K562 (cell line): Measurements from ENCODE around the gene ABHD4. TPM values are rescaled to one million over a fixed set of nuclear protein-coding genes. Genes with fewer than 3 reads are reported as not detected.

Source experiments
- ATAC-seq: fragments of 200-7000 bp; cut with Tn5 transposase; 3 replicates; pipeline ENCODE4 v1.9.1; 2020; ENCODE audit warnings: moderate library complexity
- BruUV-seq: library from RNA; stranded (reverse); fragments of 400-500 nt; replicated peaks from 2 replicates; lab custom pipeline; 2021; lab: Mats Ljungman, UMichigan
- CTCF ChIA-PET: fragments of 300-600 bp; formaldehyde crosslinking; extraction: SDS; loops from one replicate; lab custom pipeline; 2021; ENCODE audit warnings: low intra/inter-chr PET ratio; lab: Yijun Ruan, JAX
- POLR2A ChIA-PET: fragments of 300-600, 350-650 bp; sonication (Branson Sonifier 250); formaldehyde crosslinking; extraction: SDS; loops from one replicate; lab custom pipeline; 2021; ENCODE audit warnings: antibody characterized with exemption, inconsistent platforms; lab: Yijun Ruan, JAX
- DNase-seq, 4 experiments: peaks; one replicate each; pipeline versions ENCODE4 v3.0.0 to v3.0.0-alpha.2; 2011 to 2018; ENCODE audit warnings: low spot score in 3 of 4, mixed read lengths in 3 of 4; ENCODE audit errors: extremely low read depth in 1 of 4
- FAIRE-seq: peaks from 2 replicates; lab custom pipeline; 2011; peaks lifted over from hg19 to GRCh38; lab: Jason Lieb, UNC
- H2AFZ ChIP-seq: 2 replicates; pipeline ENCODE4 v1.6.0; 2011; ENCODE audit warnings: low read depth, low read length, control low read depth, inconsistent platforms
- H3K27ac ChIP-seq: fragments of 200-600 bp; 3 replicates; pipeline ENCODE4 v1.8.0; 2011; ENCODE audit warnings: low read depth, mild to moderate bottlenecking, control low read depth, inconsistent platforms, low read length, moderate library complexity, mixed read lengths; ENCODE audit errors: extremely low read depth
- H3K27me3 ChIP-seq, 2 experiments: fragments of 300-600 bp in 1 of 2; 2 replicates in 1 of 2; 3 replicates in 1 of 2; pipeline versions ENCODE4 v1.6.0 to v1.8.0; 2011; ENCODE audit warnings: inconsistent platforms in 2 of 2, low read length in 2 of 2, mild to moderate bottlenecking in 1 of 2, mixed read lengths in 1 of 2, moderate library complexity in 1 of 2; ENCODE audit not compliant: control insufficient read depth in 2 of 2, insufficient read depth in 2 of 2
- H3K36me3 ChIP-seq: fragments of 300-600 bp; 3 replicates; pipeline ENCODE4 v1.8.0; 2011; ENCODE audit warnings: mild to moderate bottlenecking, low read length, inconsistent platforms; ENCODE audit not compliant: control insufficient read depth, insufficient read depth
- H3K4me1 ChIP-seq, 2 experiments: fragments of 200-600 bp in 1 of 2; replicated peaks in 1 of 2; 2 replicates in 1 of 2; 3 replicates in 1 of 2; pipeline versions ENCODE4 v1.5.1 to v1.8.0; 2011; ENCODE audit warnings: inconsistent platforms in 2 of 2, low read length in 2 of 2, mild to moderate bottlenecking in 1 of 2, mixed read lengths in 1 of 2, moderate library complexity in 1 of 2; ENCODE audit not compliant: control insufficient read depth in 2 of 2, insufficient read depth in 2 of 2
- H3K4me2 ChIP-seq: 2 replicates; pipeline ENCODE4 v1.6.1; 2011; ENCODE audit warnings: low read length, control low read depth, inconsistent platforms, mixed read lengths; ENCODE audit not compliant: insufficient read depth
- H3K4me3 ChIP-seq: fragments of 200-600 bp; sonication (generic), shearing (Covaris generic); 2 replicates; pipeline ENCODE4 v1.5.1; 2016; ENCODE audit warnings: control low read depth, inconsistent platforms
- H3K79me2 ChIP-seq: fragments of 200-600 bp; 3 replicates; pipeline ENCODE4 v1.8.0; 2011; ENCODE audit warnings: low read length, inconsistent platforms; ENCODE audit not compliant: control insufficient read depth, insufficient read depth
- H3K9ac ChIP-seq, 2 experiments: 2 replicates each; pipeline versions ENCODE4 v1.6.0 to v1.6.1; 2011; ENCODE audit warnings: low read depth in 2 of 2, low read length in 2 of 2, control low read depth in 1 of 2, inconsistent platforms in 1 of 2, mild to moderate bottlenecking in 1 of 2, mixed read lengths in 1 of 2; ENCODE audit not compliant: insufficient read depth in 1 of 2
- H3K9me1 ChIP-seq: one replicate; pipeline ENCODE4 v1.6.0; 2011; ENCODE audit warnings: inconsistent platforms, mild to moderate bottlenecking, low read length, moderate library complexity; ENCODE audit not compliant: control insufficient read depth, insufficient read depth
- H3K9me3 ChIP-seq: replicated peaks from 2 replicates; pipeline ENCODE4 v1.5.1; 2011; ENCODE audit warnings: low read depth, low read length, inconsistent platforms; ENCODE audit not compliant: control insufficient read depth, insufficient read depth
- H4K20me1 ChIP-seq: replicated peaks from 2 replicates; pipeline ENCODE4 v1.6.1; 2011; ENCODE audit warnings: low read length, inconsistent platforms, mixed read lengths; ENCODE audit not compliant: control insufficient read depth, insufficient read depth
- HDGF ChIP-seq: fragments of 450-650 bp; IDR thresholded peaks from 2 replicates; pipeline ENCODE4 v1.6.1; 2016
- MAFF ChIP-seq: IDR thresholded peaks from 2 replicates; pipeline ENCODE4 v1.6.1; 2012; ENCODE audit warnings: low read length, improper control_type of control experiment
- MAFG ChIP-seq: fragments of 450-650 bp; conservative IDR thresholded peaks from 2 replicates; pipeline ENCODE4 v1.6.1; 2016; ENCODE audit warnings: missing genetic modification characterization, missing compliant biosample characterization
- NR2C1 ChIP-seq, 2 experiments: fragments of 450-650 bp; IDR thresholded peaks; 2 replicates each; pipeline ENCODE4 v1.6.1; 2017; ENCODE audit warnings: mild to moderate bottlenecking in 2 of 2, antibody characterized with exemption in 1 of 2, inconsistent platforms in 1 of 2, missing compliant biosample characterization in 1 of 2, missing genetic modification characterization in 1 of 2
- NRF1 ChIP-seq, 2 experiments: fragments of 450-650 bp; IDR thresholded peaks in 1 of 2; conservative IDR thresholded peaks in 1 of 2; 2 replicates each; pipeline ENCODE4 v1.6.1; 2014; ENCODE audit warnings: mild to moderate bottlenecking in 2 of 2
- VEZF1 ChIP-seq: fragments of 200-800 bp; sonication (Bioruptor generic); IDR thresholded peaks from 2 replicates; pipeline ENCODE4 v1.6.1; 2017; ENCODE audit warnings: missing genetic modification characterization, missing compliant biosample characterization
- ZBTB40 ChIP-seq, 2 experiments: fragments of 450-650 bp in 1 of 2; sonication (generic) in 1 of 2; formaldehyde crosslinking in 1 of 2; IDR thresholded peaks; 2 replicates each; pipeline versions ENCODE4 v1.7.1 to v1.9.0; 2016 to 2022; ENCODE audit warnings: inconsistent platforms in 1 of 2, mild to moderate bottlenecking in 1 of 2, missing genetic modification reagents in 1 of 2
- ZFX ChIP-seq: sonication (generic); formaldehyde crosslinking; IDR thresholded peaks from 2 replicates; pipeline ENCODE4 v1.8.0; 2022; ENCODE audit warnings: mild to moderate bottlenecking, missing genetic modification reagents, moderate library complexity
- WGBS: fragments of 100-300 bp; shearing (Covaris generic); methylation state at CpG from one replicate; pipeline ENCODE4 v1.1.6; 2016; ENCODE audit warnings: low coverage, mixed read lengths; ENCODE audit not compliant: insufficient coverage; ENCODE audit errors: missing lambda C conversion rate; 5-methylcytosine and 5-hydroxymethylcytosine counted together
- in situ Hi-C: fragments of 300-500 bp; cut with MboI; formaldehyde crosslinking; loops from 4 replicates; pipeline ENCODE4 v1.15.0; 2018; ENCODE audit warnings: inconsistent platforms, mixed read lengths
- intact Hi-C: fragments of 100-400 bp; cut with micrococcal nuclease; formaldehyde crosslinking; loops from 2 replicates; pipeline ENCODE4 v1.14.2; 2022
- polyA plus RNA-seq, 8 experiments: library from polyadenylated mRNA; depleted of rRNA in 4 of 8; stranded (reverse) in 5 of 8; unstranded in 3 of 8; fragments of >200 nt; fragmentation: Nextera tagmentation in 2 of 8; fragmentation: Illumina TruSeq in 1 of 8; extraction: Ambion mirVana in 2 of 8; extraction: Trizol in 1 of 8; gene quantifications; 2 replicates each; pipeline versions ENCODE4 v1.2.1 to v1.2.3, GENCODE V29; 2011 to 2014; ENCODE audit warnings: inconsistent platforms in 1 of 8, missing spikeins in 1 of 8
- total RNA-seq, 7 experiments: library from RNA; depleted of rRNA in 6 of 7; stranded (reverse); fragments of >200 nt in 6 of 7; fragmentation: Illumina TruSeq in 2 of 7; extraction: Trizol in 2 of 7; gene quantifications; 2 replicates each; pipeline versions ENCODE4 v1.2.1 to v1.2.3, GENCODE V29; 2011 to 2021; ENCODE audit warnings: low replicate concordance in 1 of 7

Gene ABHD4
- total and polyA plus RNA-seq, 9 of the 15 experiments (the other 6 are each of a cell fraction or from before 2014, with no cell fraction given) = 3.6 to 12.0 (median 7.2) TPM

GRCh38 chr14:22561661-22562579, 36.2 kb upstream of the ABHD4 start:
- H3K36me3 ChIP-seq = peaks cover 27% of the 10 kb centered on the region; the same call in 2 of the 3 replicates
- DNase-seq (peak; percentile 32 to 59 (median 43)), FAIRE-seq (peak; percentile 83), ATAC-seq (peak; percentile 65)
- in situ Hi-C loops (loop anchor here (10.0 kb wide), 1 partner anchor 283 kb away; no protein-coding TSS in a partner anchor), intact Hi-C loops (no loop called here)
- H3K9me3 ChIP-seq = no peaks in the 10 kb centered on the region
- no TSS peak for BruUV-seq
- no peaks in the 10 kb centered on the region for H4K20me1 ChIP-seq
- no peaks in the 10 kb centered on the region for H3K9me1 ChIP-seq
- H3K27me3 ChIP-seq = no peaks in the 10 kb centered on the region
- ChIA-PET POLR2A (interaction anchor here (0.6 to 1.6 kb wide), 5 partner anchors 14 to 787 kb away, joined by 3 to 4 read pairs (median 4); partner anchors contain the start of gene OXA1L), CTCF (no interaction called here)
- peak overlapping the region; percentile 23 for H3K4me2 ChIP-seq
- 36% methylated on average over 9 of the region's 11 CpGs for WGBS
- H3K4me1 ChIP-seq = peaks cover 23 to 27% of the 10 kb centered on the region in 2 experiments; a peak in 4 of 5 replicates
- H3K79me2 ChIP-seq = no peaks in the 10 kb centered on the region
- H2AFZ ChIP-seq = peak overlapping the region; percentile 37; the same call in 1 of the 2 replicates
- peak overlapping the region; percentile 56 for H3K27ac ChIP-seq
- H3K9ac ChIP-seq = peak overlapping the region; percentile 8 to 21; a peak in 2 of 4 replicates
- no peak overlapping the region for H3K4me3 ChIP-seq
- TF ChIP-seq VEZF1 (CRISPR knock-in tag) (peak; percentile 4; the same call in 1 of the 2 replicates), HDGF (no peak), NRF1 (conservative IDR thresholded peaks at IDR 0.05 in 1 of 2, IDR thresholded peaks at IDR 0.05 in 1 of 2) (0 out of 4 replicates have a peak, but pooled peaks of 1 of the 2 experiments have one; percentile 11), MAFG (tag) (no peak), NR2C1 (IDR thresholded peaks at IDR 0.05) (no peak), NR2C1 (tag; IDR thresholded peaks at IDR 0.05) (0 out of 2 replicates have a peak, but pooled peaks have one; percentile 29), ZBTB40 (IDR thresholded peaks at IDR 0.05) (peak; percentile 57; the same call in 1 of the 2 replicates), ZBTB40 (CRISPR knock-in tag; IDR thresholded peaks at IDR 0.05) (no peak), ZFX (no peak), MAFF (no peak)
